ENCODE results near the gene CD2.

CD2 gene

GRCh38 chr1:116755066-116755465 is 836 bp downstream of the CD2 start:
- Histone ChIP-seq H3K27ac (peak overlapping the region in 15 of 21 experiments; percentile 23 to 92 (median 64)), H3K4me3 (peak overlapping the region; percentile 18 to 43 (median 34))

- Histone ChIP-seq H3K27ac (peak overlapping the region in 15 of 21 experiments; percentile 23 to 92 (median 64)), H3K4me3 (peak overlapping the region; percentile 18 to 43 (median 34))
These were observed 1.5 kb downstream of the CD2 start for GRCh38 chr1:116755681-116756080.

- peak overlapping the region in 12 of 21 experiments; percentile 32 to 92 (median 69) for H3K27ac ChIP-seq
These were observed 1.9 kb downstream of the CD2 start for GRCh38 chr1:116756092-116756491.

GRCh38 chr1:116758456-116758815 is 4.2 kb downstream of the CD2 start:
- H3K4me3 ChIP-seq, result peak overlapping the region in 6 of 7 experiments; percentile 3 to 43 (median 19)

More at GRCh38 chr1:116756092-116756491, 1.9 kb downstream of the CD2 start:
- peak overlapping the region; percentile 18 to 43 (median 34) for H3K4me3 ChIP-seq

GRCh38 chr1:116759636-116760035 is 5.4 kb downstream of the CD2 start:
- Histone ChIP-seq H3K27ac (peak overlapping the region in 6 of 21 experiments; percentile 13 to 92 (median 66)), H3K4me3 (peak overlapping the region in 3 of 7 experiments; percentile 15 to 38 (median 27))

More at GRCh38 chr1:116758456-116758815, 4.2 kb downstream of the CD2 start:
- peak overlapping the region in 7 of 21 experiments; percentile 28 to 92 (median 73) for H3K27ac ChIP-seq

GRCh38 chr1:116760487-116760886 is 6.3 kb downstream of the CD2 start:
- Histone ChIP-seq H3K4me3 (no peak overlapping the region), H3K27ac (peak overlapping the region in 2 of 21 experiments; percentile 58 to 92)

GRCh38 chr1:116760996-116761665 is 6.9 kb downstream of the CD2 start:
- Histone ChIP-seq H3K27ac (peak overlapping the region in 4 of 21 experiments; percentile 2 to 92 (median 31)), H3K4me3 (no peak overlapping the region)

GRCh38 chr1:116762281-116762680 is 8.1 kb downstream of the CD2 start:
- H3K4me3 ChIP-seq, result no peak overlapping the region
- H3K27ac ChIP-seq, result peak overlapping the region in 8 of 21 experiments; percentile 7 to 92 (median 81)

GRCh38 chr1:116762781-116763115 is 8.5 kb downstream of the CD2 start:
- Histone ChIP-seq H3K4me3 (no peak overlapping the region), H3K27ac (peak overlapping the region in 16 of 21 experiments; percentile 7 to 92 (median 44))

GRCh38 chr1:116763116-116763786 is 9.0 kb downstream of the CD2 start:
- no peak overlapping the region for H3K4me3 ChIP-seq
- H3K27ac ChIP-seq, result peak overlapping the region in 16 of 21 experiments; percentile 8 to 92 (median 44)

GRCh38 chr1:116763787-116764465 is 9.7 kb downstream of the CD2 start:
- H3K4me3 ChIP-seq, result no peak overlapping the region
- peak overlapping the region in 12 of 21 experiments; percentile 8 to 92 (median 49) for H3K27ac ChIP-seq

- Histone ChIP-seq H3K27ac (peak overlapping the region in 10 of 21 experiments; percentile 30 to 92 (median 73)), H3K4me3 (no peak overlapping the region)
These were observed 10.3 kb downstream of the CD2 start for GRCh38 chr1:116764466-116764898.

GRCh38 chr1:116764906-116765862 is 11.0 kb downstream of the CD2 start:
- H3K27ac ChIP-seq, result peak overlapping the region in 11 of 21 experiments; percentile 25 to 92 (median 67)

GRCh38 chr1:116765962-116766361 is 11.7 kb downstream of the CD2 start:
- H3K27ac ChIP-seq, result peak overlapping the region in 10 of 21 experiments; percentile 4 to 92 (median 73)
- no peak overlapping the region for H3K4me3 ChIP-seq

More at GRCh38 chr1:116764906-116765862, 11.0 kb downstream of the CD2 start:
- no peak overlapping the region for H3K4me3 ChIP-seq

GRCh38 chr1:116766616-116767469 is 12.6 kb downstream of the CD2 start:
- Histone ChIP-seq H3K27ac (peak overlapping the region in 9 of 21 experiments; percentile 10 to 92 (median 79)), H3K4me3 (no peak overlapping the region)

- Histone ChIP-seq H3K27ac (peak overlapping the region in 12 of 21 experiments; percentile 8 to 92 (median 43)), H3K4me3 (no peak overlapping the region)
These were observed 13.7 kb downstream of the CD2 start for GRCh38 chr1:116767782-116768382.

- Histone ChIP-seq H3K27ac (peak overlapping the region in 12 of 21 experiments; percentile 8 to 92 (median 58)), H3K4me3 (no peak overlapping the region)
These were observed 14.3 kb downstream of the CD2 start for GRCh38 chr1:116768416-116769103.
